Lower leg skin (tissue), 3 donors: ENCODE data around the gene PEBP1.

Experiments used
- POLR2A ChIP-seq, 2 donors: fragments of 450-650 bp; IDR thresholded peaks; one replicate each; pipeline ENCODE4 v1.6.1; 2016 to 2017; ENCODE audit warnings: antibody characterized with exemption in 2 of 2, mild to moderate bottlenecking in 1 of 2, moderate library complexity in 1 of 2
- TF ChIP-seq, protein P1 (sequence below), 3 donors: fragments of 450-650 bp; IDR thresholded peaks; one replicate each; pipeline ENCODE4 v1.5.1; 2016; ENCODE audit warnings: antibody characterized with exemption in 3 of 3, mild to moderate bottlenecking in 3 of 3, moderate library complexity in 2 of 3

DNA sequence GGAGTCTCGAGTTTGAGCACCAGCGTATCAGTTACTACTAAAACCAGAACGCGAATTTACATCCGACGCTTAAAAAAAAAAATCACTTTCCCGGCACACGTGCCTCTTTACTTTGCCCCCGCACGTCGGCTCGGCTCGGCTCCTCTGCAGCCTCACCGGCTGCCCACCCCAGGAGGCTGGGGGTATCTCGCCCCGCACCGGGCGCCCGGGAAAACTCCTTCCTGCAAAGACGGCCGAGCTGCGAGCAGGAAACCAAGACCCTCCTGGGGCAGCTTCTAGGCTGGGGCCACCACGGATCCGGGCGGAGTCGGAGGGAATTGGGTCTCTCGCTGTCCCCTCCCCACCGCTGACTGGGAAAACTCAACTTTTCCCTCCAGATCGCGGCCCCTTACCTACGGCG lies 32.7 kb upstream of the PEBP1 start:
- no peak for TF ChIP-seq POLR2A (IDR thresholded peaks at IDR 0.05)
- TF ChIP-seq, protein P1, sequence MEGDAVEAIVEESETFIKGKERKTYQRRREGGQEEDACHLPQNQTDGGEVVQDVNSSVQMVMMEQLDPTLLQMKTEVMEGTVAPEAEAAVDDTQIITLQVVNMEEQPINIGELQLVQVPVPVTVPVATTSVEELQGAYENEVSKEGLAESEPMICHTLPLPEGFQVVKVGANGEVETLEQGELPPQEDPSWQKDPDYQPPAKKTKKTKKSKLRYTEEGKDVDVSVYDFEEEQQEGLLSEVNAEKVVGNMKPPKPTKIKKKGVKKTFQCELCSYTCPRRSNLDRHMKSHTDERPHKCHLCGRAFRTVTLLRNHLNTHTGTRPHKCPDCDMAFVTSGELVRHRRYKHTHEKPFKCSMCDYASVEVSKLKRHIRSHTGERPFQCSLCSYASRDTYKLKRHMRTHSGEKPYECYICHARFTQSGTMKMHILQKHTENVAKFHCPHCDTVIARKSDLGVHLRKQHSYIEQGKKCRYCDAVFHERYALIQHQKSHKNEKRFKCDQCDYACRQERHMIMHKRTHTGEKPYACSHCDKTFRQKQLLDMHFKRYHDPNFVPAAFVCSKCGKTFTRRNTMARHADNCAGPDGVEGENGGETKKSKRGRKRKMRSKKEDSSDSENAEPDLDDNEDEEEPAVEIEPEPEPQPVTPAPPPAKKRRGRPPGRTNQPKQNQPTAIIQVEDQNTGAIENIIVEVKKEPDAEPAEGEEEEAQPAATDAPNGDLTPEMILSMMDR (IDR thresholded peaks at IDR 0.05): no peak
